ENCODE results near the gene CHST12. TPM values are rescaled to one million over a fixed set of nuclear protein-coding genes. Genes with fewer than 3 reads are reported as not detected.
A peak's percentile ranks its signal among the peaks of the same experiment; 100 is the strongest.

Gene CHST12
- total RNA-seq, 1 experiment from 2014 or later = 19.3 TPM

DNA sequence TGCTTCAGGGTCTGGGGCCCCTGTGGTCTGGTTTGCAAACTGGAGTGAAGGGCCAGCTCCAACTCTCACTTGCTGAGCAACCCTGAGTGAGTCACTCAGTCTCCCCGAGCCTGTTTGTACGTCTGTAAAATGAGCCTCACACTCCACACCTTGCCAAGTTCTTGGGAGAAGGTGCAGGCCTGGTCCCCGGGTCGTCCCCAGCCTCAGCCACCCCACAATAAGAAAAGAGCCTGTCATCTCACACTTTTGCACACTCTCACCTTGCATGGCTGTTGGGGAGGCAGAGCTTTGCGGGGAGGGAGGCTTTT lies 67.6 kb downstream of the CHST12 start:
- Histone ChIP-seq H3K79me1 (ENCODE audit: insufficient read depth, low read depth, low read length, poor library complexity, severe bottlenecking) (no peaks in the 10 kb centered on the region), H2AFZ (ENCODE audit: low read length) (no peak overlapping the region)
- H3K36me3 Mint-ChIP-seq (ENCODE audit: insufficient read depth in 1 of 3, low read depth in 3 of 3) = no peaks in the 10 kb centered on the region; a peak in 1 of 7 replicates

More for the DNA sequence above, 67.6 kb downstream of the CHST12 start:
- Mint-ChIP-seq H3K9me3 (no peaks in the 10 kb centered on the region; a peak in 2 of 5 replicates), H3K4me3 (no peak overlapping the region), H3K27me3 (ENCODE audit: low read depth) (no peaks in the 10 kb centered on the region), H3K27ac (peak overlapping the region in 1 of 3 experiments; percentile 68; a peak in 3 of 7 replicates), H3K4me1 (peaks cover 17 to 34% of the 10 kb centered on the region in 2 experiments)
- H2BK15ac ChIP-seq (ENCODE audit: low read depth, low read length) = no peak overlapping the region
- no peak overlapping the region for H2BK5ac ChIP-seq (ENCODE audit: insufficient read length, low read length)
- H3K23ac ChIP-seq (ENCODE audit: insufficient read length, low read depth, low read length) = no peak overlapping the region
- H4K20me1 ChIP-seq (ENCODE audit: control insufficient read depth, insufficient read depth, insufficient read length) = no peaks in the 10 kb centered on the region
- H2BK12ac ChIP-seq (ENCODE audit: insufficient read length, low read depth, low read length) = no peak overlapping the region
- no peak overlapping the region for H2BK120ac ChIP-seq (ENCODE audit: low read depth, low read length, poor library complexity, severe bottlenecking)
- H3K4ac ChIP-seq (ENCODE audit: low read depth, low read length) = no peak overlapping the region
- no peak overlapping the region for H4K91ac ChIP-seq (ENCODE audit: insufficient read length, low read depth, low read length)
- no peak overlapping the region for H3K27ac ChIP-seq (ENCODE audit: insufficient read length, low read depth, low read length)
- no peaks in the 10 kb centered on the region for H3K23me2 ChIP-seq (ENCODE audit: insufficient read length, low read depth, low read length, poor library complexity, severe bottlenecking)
- no peak overlapping the region for H3K4me2 ChIP-seq (ENCODE audit: insufficient read depth, insufficient read length, low read length)
- no CpG with 5 or more reads among the region's 5 CpGs for WGBS (ENCODE audit: extremely low coverage, insufficient read length, low lambda C conversion rate)
- H3K27me3 ChIP-seq (ENCODE audit: insufficient read depth, low read length) = no peaks in the 10 kb centered on the region
- no peak overlapping the region for H4K5ac ChIP-seq (ENCODE audit: insufficient read length, low read depth, low read length)
- no peak overlapping the region for H3K14ac ChIP-seq (ENCODE audit: insufficient read depth, low read length)
- no peaks in the 10 kb centered on the region for H3K9me3 ChIP-seq (ENCODE audit: control insufficient read depth, low read depth, low read length)
- H3K9ac ChIP-seq (ENCODE audit: extremely low read depth, insufficient read length, low read length) = no peak overlapping the region
- no peaks in the 10 kb centered on the region for H3K79me2 ChIP-seq (ENCODE audit: insufficient read depth, low read length)
- H4K8ac ChIP-seq (replicated peaks; ENCODE audit: insufficient read length, low read depth, low read length) = no peak overlapping the region
- no peak overlapping the region for H3T11ph ChIP-seq (ENCODE audit: low read length)
- no peak overlapping the region for H2AK5ac ChIP-seq (ENCODE audit: insufficient read length, low read length)
- H3K18ac ChIP-seq (ENCODE audit: insufficient read length, low read depth, low read length) = no peak overlapping the region
- H2BK20ac ChIP-seq (ENCODE audit: low read depth, low read length, poor library complexity, severe bottlenecking) = no peak overlapping the region
- no peak overlapping the region for H3K56ac ChIP-seq (ENCODE audit: insufficient read length, low read depth, low read length)
- DNase-seq = no peak
- no peak for TF ChIP-seq CTCF (conservative IDR thresholded peaks at IDR 0.05)
- peaks cover 2% of the 10 kb centered on the region; the same call in 1 of the 2 replicates for H3K4me1 ChIP-seq (ENCODE audit: insufficient read depth, low read length)

Data from H9 (cell line).